ENCODE data around the gene TXK.

DNA sequence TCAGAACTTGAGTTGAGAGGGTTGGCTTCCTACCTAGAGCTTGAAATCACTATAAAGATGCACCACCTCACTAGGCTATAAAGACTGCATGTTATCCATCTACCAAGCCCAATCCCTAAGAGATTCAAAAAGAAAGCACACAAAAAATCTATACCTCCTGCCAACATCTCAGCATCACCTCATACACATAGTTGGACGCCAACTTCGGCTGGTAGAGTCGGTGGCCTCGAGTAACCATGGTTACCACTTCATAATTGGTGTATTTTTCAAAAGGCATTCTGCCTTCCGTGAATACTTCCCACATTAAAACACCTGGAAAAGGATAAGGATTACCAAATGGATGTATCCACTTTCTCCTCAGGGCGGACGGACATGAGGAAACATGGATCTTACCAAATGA is 4.5 kb upstream of the TXK start:
- TF ChIP-seq, protein P1, sequence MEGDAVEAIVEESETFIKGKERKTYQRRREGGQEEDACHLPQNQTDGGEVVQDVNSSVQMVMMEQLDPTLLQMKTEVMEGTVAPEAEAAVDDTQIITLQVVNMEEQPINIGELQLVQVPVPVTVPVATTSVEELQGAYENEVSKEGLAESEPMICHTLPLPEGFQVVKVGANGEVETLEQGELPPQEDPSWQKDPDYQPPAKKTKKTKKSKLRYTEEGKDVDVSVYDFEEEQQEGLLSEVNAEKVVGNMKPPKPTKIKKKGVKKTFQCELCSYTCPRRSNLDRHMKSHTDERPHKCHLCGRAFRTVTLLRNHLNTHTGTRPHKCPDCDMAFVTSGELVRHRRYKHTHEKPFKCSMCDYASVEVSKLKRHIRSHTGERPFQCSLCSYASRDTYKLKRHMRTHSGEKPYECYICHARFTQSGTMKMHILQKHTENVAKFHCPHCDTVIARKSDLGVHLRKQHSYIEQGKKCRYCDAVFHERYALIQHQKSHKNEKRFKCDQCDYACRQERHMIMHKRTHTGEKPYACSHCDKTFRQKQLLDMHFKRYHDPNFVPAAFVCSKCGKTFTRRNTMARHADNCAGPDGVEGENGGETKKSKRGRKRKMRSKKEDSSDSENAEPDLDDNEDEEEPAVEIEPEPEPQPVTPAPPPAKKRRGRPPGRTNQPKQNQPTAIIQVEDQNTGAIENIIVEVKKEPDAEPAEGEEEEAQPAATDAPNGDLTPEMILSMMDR (IDR thresholded peaks at IDR 0.05 in 2 of 3, conservative IDR thresholded peaks at IDR 0.05 in 1 of 3; ENCODE audit: borderline replicate concordance in 1 of 3, insufficient read depth in 1 of 3, low read depth in 2 of 3, low read length in 2 of 3) = no peak
- TF ChIP-seq, protein P2, sequence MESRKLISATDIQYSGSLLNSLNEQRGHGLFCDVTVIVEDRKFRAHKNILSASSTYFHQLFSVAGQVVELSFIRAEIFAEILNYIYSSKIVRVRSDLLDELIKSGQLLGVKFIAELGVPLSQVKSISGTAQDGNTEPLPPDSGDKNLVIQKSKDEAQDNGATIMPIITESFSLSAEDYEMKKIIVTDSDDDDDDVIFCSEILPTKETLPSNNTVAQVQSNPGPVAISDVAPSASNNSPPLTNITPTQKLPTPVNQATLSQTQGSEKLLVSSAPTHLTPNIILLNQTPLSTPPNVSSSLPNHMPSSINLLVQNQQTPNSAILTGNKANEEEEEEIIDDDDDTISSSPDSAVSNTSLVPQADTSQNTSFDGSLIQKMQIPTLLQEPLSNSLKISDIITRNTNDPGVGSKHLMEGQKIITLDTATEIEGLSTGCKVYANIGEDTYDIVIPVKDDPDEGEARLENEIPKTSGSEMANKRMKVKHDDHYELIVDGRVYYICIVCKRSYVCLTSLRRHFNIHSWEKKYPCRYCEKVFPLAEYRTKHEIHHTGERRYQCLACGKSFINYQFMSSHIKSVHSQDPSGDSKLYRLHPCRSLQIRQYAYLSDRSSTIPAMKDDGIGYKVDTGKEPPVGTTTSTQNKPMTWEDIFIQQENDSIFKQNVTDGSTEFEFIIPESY (IDR thresholded peaks at IDR 0.05; ENCODE audit: extremely low read depth, insufficient replicate concordance, low read length) = no peak
- TF ChIP-seq EZH2phosphoT487 (IDR thresholded peaks at IDR 0.05; ENCODE audit: borderline replicate concordance) (no peak), POLR2A (IDR thresholded peaks at IDR 0.05; ENCODE audit: borderline replicate concordance, extremely low read depth, insufficient read depth, insufficient read length) (no peak), EZH2 (IDR thresholded peaks at IDR 0.05) (no peak), RAD21 (IDR thresholded peaks at IDR 0.05; ENCODE audit: low read depth) (no peak), FOSL1 (IDR thresholded peaks at IDR 0.05; ENCODE audit: low read depth) (no peak), SRF (IDR thresholded peaks at IDR 0.05; ENCODE audit: low read depth) (no peak)

All from HCT116 (cell line).